NCI-H526 treated with DMSO at 0.1 percent for 48 hours (cell line): ENCODE measurements around the gene PFKL.

Experiments
- DNase-seq: peaks from one replicate; lab custom pipeline; 2025; lab: John Stamatoyannopoulos, UW

The PFKL gene

DNA sequence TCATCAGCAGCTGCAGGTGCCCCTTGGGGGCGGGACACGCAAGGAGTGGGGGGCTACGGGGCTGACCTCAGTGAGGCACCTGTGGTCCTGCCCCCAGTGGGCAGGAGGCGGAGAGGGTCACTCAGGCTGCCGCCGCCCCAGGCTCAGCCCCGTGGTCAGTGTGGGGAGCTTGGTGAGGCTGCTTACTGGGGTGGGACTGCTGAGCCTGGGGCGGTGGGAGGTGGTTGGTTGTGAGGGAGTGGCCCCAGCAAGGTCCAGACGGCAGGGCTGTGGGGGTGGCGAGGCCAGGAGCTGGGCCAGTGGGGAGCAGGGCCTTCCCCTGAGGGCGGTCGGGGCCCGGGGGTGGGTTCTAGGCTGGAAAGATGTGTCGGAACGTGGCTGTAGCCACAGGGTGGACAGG, 14.3 kb downstream of the PFKL start:
- no peak for DNase-seq

DNA sequence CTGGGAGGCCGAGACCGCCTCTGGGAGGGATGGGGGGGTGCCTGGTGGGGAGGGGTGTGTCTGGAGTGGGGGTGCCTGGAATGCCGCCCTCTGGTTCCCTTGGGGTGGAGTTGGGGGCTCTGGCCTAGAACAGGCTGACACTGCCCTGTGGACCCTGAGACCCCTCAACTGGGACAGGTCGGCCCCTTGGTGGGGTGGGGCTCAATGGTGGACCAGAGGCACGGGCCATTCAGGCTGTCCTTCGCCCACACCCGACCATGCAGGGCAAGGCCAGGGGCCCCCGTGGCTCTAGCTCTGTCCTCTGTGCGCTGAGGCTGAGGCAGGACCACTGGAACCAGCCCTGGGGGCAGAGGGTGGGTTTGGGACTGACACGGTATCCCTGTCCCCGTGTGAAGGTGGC, 14.7 kb downstream of the PFKL start:
- DNase-seq, result no peak

DNA sequence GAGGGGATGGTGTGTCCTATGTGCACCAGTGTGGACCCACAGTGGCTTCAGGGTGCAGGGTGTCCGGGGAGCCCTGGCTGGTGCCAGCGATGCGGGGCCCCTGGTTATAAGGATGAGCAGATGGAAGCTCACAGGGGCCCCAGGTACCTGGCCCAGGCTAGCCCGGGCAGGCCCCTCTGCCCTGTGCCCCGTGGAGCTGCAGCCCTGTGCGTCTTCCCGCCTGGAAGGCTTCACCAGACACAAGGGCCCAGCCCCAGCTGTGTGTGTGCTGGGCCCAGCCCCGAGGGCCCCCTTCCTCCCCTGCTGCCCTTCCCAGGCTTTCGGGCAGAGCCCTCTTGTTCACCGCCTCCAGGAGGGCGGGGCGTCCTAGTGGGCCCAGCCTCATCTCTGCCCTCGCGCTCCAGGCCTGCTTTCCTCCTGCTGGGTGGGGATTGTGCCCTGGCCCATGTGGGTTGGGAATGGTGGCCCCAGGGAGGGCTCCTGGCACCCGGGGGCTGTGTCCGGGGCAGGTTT, 15.9 kb downstream of the PFKL start:
- no peak for DNase-seq

DNA sequence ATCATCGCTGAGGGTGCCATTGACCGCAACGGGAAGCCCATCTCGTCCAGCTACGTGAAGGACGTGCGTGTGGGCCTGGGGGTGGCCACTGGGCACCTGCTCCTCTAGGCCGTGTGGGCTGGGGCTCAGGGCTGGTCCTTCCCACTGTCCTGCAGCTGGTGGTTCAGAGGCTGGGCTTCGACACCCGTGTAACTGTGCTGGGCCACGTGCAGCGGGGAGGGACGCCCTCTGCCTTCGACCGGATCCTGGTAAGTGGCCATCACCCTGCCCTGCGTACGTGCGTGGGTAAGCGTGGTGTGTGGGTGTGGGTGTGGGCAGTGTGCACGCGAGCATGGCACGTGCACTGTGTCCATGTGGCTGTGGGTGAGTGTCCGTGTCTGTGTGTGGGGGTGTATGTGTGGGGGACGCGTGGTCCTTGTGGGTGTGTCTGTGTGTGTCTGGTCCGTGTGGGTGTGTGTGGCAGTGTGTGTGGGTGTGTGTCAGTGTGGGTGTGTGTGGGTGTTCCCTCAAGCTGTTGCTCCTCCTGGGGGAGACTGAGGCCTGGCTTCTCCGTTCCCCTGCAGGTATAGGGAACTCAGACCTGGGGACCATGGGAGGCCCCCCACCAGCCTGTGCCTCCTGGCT, 16.5 kb downstream of the PFKL start:
- DNase-seq, result no peak

DNA sequence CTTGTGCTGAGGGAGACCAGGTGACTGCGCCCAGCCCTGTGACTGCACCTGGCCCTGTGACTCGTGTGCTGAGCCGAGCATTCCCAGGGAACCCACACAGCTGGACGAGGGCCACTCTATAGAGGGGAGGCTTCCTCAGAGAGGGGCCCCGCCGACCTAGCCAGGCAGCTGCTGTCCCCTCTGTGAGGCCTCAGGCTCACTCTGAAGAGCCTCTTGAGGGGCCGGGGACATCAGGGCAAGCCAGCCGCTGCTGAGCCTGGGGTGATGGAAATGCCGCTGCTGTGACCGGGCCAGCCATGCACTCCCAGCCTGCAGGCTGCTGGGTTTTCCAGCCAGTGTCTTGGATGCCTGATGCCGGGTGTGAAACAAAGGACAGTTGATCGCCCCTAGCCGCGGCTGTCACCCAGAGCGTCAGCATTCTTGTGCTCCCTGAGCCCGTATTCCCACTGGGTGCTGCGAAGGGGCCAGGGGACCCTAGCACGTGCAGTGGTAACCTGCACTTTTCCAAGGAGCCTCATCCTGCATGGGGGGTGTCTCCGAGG, 17.5 kb downstream of the PFKL start:
- no peak for DNase-seq

DNA sequence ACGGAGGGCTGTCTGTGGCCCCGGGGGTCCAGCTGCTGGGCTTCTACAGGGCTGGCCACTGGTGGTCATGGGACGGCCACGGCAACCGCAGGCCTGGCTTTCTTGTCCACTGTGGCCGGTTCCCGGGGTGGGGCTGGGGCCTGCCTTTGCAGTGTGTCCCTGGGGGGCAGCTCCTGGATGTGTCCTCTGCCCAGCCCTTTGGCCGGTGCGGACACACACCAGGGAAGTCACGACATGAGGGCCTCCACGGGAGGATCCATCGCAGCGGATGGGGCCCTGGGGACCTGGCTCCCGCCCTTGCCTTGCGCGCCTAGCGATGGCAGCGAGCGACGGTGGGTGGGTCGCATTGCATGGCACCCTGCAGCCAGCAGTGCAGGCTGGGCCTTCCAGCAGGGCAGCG, 18.0 kb downstream of the PFKL start:
- no peak for DNase-seq

DNA sequence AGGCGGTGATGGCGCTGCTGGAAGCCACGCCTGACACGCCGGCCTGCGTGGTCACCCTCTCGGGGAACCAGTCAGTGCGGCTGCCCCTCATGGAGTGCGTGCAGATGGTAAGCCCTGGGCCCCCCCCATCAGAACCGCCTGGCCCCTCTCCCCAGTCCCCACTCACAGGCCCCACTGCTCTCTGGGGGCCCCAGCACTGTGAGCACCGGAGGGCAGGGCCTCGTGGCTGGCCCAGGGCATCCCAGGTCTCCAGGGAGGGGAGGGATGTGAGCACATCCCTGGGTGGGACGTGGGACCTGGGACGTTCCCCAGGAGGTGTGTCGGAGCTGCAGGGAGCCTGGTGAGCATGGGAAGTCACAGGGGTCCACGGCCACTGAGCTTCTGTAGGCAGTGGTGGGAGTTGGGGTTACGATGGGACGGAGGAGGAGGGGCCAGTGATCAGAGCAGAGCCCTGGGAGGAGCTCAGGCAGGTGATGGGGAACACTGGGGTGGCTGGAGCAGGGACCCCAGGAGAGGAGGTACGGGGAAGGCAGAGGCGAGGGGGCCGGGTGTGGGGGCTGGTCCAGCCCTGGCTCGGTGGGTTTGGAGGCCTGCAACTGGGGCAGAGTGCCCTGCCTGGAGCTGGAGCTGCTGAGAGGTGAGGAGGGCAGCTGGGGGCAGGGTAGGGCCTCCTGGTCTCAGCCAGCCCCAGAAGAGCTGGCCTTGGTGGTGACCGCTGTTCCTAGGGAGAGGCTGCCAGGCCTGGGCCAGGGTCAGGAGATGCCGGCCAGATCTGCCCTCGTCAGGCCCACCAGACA, 18.8 kb downstream of the PFKL start:
- DNase-seq, result no peak

DNA sequence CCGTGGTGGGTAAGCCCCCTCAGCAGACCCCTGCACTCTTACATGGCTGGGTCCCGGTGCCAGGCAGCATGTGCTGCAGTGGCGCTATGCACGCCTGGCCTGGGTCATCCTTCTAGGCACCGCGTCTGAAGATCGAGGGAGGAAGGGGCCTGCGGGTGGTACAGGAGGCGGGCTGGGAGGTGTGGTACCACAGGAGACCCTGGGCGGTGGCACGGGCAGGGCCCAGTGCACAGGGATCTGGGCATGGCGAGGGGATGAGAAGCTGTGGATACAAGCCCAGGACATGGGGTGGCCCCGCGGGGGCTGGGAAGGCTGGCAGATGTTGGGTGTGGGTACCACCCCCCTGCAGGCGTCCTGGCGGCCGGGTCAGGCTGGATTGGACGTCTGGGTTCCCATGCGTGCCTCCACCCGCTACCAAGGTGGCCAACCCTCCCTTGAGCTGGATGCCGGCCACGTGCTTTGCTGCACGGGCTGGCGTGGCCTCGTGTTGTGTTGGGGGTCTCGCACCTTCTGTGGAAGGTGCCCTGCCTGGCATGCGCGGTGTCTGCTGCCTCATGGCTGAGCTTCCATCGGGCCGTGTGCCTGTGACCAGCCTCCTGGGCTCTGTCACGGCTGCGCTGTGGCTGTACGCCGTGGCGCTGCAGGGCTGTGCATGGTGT, 19.7 kb downstream of the PFKL start:
- DNase-seq, result no peak

DNA sequence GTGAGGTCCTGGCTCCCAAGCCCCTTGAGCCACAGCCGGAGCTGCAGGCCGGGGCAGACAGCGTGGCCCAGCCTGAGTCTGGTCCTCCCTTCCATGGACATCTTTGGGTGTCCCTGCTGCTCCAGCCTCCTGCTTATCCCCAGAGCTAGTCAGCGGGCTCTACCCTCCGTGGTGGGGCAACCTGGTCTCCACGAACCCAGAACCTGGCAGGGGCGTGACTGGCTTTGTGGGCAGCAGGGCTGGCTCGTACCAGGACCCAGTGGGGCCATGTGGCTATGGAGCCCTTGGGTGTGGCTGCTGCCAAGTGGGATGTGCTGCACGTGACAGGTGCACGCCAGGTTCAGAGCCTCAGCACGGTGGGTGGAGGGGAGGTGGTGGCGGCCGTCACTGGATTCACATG, 21.0 kb downstream of the PFKL start:
- no peak for DNase-seq

DNA sequence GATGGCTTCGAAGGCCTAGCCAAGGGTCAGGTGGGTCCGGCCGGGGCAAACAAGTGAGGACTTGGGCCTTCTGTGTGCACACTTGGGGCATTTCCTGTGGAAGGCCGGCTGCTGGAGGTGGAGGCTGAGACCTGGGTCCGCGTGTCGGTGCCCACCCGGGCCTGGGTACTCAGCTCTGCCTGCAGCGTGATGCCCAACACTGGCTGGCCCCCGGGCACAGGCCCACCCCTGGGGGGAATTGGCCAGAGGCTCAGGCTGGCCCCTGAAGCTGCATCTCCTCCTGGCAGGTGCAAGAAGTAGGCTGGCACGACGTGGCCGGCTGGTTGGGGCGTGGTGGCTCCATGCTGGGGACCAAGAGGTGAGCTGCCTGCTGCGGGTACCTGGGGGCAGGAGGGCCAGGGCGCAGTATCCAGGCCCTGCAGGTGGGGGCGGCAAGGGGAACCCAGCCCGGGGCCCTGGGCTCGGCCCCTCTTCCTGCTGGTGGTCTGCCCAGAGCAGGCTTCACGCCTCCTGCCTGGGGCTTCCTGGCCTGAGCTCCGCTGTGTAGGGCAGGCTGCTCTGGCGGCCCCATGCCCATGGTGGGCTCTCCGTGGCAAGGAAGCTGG, 22.1 kb downstream of the PFKL start:
- DNase-seq, result no peak

DNA sequence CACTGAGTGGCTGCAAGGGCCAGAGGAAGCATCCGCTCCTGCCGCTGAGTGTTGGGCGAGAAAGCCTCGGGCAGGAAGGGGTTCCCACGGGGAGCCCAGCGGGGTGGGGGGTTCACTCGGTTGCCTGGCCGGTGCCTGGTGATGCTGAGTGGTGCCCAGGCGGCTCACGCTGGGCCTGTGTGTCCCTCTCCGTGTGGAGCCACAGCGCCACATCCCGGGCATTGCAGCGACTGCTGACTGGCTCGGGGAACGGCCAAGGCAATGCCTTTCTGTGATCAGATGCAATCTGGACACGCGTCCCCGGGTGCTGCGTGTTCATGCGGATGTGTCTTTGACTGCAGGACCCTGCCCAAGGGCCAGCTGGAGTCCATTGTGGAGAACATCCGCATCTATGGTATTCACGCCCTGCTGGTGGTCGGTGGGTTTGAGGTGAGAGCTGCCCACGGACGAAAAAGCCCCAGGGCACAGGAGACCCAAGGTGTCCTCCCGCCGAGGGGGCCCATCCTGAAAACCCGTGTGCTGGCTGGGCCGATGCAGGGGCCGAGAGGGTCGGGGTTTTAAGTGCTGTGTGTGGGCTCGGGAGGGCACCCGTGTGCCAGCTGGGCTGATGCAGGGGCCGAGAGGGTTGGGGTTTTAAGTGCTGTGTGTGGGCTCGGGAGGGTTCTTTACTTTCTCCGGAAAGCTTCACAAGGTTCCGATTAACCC, 22.9 kb downstream of the PFKL start:
- DNase-seq, result no peak

DNA sequence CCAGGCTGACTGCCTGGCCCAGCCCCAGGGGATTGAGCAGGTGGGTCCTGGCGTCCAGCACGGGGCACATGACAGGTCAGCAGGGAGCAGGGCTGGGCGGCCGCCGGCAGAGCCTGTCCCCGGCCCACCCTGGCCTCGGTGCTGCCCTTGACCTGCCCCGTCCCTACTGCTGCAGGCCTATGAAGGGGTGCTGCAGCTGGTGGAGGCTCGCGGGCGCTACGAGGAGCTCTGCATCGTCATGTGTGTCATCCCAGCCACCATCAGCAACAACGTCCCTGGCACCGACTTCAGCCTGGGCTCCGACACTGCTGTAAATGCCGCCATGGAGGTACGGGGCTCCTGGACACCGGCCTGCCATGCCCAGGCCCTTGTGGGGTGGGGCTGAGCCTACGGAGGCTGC, 23.7 kb downstream of the PFKL start:
- no peak for DNase-seq

DNA sequence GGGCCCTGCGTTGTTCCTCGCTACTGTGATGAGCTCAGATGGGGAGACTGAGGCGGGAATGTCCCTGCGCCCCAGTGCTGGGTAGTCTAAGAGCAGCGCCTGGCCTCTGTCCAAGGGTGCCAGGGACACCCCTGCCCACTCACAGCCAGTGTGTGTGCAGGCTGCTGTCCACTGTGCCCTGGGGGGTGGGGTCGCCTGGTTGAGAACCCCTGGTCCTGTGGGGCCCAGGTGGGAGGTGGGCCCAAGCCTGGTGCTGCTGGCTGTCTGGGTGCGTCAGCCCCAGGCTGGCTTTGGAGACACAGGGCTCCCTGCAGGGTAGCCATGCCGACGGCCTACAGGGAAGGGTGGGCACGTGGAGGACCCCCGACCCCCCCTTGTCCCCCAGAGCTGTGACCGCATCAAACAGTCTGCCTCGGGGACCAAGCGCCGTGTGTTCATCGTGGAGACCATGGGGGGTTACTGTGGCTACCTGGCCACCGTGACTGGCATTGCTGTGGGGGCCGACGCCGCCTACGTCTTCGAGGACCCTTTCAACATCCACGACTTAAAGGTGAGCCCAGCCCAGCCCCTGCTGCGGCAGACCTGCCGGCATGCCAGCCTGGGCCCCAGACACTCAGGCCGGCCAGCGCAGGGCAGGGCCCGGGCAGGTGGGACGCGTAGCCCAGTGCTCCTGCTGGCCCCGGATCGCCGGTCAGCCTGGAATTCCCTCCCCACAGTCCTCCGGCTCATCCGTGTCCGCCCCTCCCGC, 24.4 kb downstream of the PFKL start:
- DNase-seq, result no peak

DNA sequence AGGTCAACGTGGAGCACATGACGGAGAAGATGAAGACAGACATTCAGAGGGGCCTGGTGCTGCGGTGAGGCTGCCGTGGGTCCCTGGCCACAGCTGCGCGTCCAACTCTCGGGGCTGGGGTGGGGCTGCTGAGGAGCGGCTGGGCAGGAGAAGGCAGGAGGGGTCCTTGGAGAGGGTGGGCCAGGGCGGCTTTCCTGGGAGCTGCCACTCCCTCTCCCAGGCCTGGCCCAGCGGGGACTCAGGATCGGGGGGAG, 24.9 kb downstream of the PFKL start:
- DNase-seq, result no peak

DNA sequence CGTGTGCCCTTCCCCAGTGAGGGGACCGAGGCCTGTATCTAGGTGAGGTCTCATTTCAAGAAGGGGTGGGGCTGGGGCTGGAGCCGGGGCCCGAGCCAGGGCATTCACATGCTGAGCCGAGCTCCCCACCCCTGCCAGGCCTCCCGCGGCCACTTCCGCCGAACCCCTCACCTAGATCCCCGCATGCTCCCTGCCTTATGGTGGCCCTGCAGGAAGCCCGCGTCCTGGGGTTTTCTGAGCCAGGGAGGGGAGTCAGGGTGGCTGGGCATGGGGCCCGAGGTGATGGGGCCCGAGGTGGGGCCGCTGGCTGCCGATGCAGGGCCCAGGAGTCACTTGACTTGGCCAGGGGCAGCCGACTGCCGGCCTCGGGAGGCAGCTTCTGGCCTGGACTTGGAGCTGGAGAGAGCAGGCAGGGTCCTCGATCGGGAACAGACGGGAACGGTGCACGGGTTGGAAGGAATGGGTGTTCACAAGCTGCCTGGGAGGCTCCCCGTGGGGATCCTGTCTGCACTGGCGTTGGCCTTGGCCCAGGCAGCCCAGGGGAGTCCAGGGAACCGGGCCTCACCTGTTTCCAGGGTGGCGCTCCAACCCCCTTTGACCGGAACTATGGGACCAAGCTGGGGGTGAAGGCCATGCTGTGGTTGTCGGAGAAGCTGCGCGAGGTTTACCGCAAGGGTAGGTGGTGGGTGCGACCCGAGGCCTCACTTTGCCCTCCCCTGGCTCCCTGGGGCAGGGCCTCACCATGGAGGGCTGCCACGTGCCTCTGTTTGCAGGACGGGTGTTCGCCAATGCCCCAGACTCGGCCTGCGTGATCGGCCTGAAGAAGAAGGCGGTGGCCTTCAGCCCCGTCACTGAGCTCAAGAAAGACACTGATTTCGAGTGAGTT, 25.8 kb downstream of the PFKL start:
- no peak for DNase-seq

DNA sequence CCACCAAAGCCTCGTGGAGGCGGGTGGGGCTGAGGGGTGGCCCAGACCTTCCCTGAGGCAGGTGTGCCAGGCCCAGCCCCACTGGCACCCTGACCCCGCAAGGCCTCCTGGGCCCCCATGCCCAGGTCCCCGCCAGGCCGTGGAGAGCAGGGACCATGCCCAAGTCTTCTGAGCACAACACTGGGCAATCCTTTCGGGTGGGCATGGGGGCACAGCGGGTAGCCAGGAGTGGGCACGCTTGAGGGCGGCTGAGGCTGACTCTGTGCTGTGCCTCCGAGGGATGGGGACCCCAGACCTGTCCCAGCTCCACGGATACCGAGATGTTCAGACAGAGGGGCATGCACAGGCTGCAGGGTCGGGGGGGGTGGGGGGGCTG, 26.4 kb downstream of the PFKL start:
- no peak for DNase-seq

DNA sequence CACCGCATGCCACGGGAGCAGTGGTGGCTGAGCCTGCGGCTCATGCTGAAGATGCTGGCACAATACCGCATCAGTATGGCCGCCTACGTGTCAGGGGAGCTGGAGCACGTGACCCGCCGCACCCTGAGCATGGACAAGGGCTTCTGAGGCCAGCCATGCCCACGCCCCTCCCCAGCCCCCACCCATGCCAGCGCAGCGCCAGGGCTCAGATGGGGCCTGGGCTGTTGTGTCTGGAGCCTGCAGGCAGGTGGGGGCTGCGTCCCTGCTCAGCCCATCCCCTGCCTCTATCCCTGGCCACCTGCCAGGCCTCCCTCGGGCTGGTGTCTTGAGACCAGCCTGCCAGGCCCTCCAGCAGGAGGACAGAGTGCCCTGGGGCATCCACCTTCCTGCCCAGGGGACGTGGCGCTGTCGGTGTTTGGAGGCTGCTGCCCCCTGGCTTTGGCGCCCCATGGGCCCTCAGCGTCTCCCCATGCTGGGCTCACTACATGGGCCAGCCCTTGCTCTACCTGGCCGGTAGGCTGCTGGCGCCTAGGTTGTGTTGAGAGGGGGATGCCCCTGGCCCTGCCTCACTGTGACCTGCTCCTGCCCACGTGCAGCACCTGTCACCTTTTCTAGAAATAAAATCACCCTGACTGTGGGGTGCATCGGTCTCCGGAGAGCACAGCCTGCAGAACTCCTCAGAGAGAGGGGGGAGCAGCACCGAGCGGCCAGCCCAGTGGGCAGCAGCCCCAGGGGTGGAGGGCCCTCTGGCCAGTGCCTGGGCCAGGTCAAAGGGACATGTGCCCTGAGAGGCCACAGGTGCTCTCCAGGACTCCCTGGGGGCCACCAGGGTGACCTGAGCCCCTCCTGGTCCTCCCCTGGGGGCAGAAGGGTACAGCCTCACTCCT, 27.1 kb downstream of the PFKL start:
- DNase-seq, result no peak

DNA sequence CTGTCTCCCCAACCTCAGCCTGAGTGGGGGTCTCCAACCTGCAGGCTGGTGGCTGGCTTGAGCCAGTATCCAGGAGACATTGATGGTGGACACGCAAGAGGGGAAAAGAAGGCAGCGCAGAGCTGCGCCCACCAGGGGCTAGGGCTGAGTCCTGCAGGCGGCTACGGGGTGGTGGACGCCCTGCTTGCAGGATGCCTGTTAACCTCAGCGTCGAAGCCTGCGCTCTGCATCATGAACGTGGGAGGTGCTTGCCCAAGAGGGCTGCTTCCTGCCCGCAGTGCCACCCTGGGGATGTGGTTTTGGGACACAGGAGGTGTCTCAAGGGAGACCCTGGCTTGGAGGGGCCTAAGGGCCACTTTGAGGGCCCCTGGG, 27.7 kb downstream of the PFKL start:
- no peak for DNase-seq

DNA sequence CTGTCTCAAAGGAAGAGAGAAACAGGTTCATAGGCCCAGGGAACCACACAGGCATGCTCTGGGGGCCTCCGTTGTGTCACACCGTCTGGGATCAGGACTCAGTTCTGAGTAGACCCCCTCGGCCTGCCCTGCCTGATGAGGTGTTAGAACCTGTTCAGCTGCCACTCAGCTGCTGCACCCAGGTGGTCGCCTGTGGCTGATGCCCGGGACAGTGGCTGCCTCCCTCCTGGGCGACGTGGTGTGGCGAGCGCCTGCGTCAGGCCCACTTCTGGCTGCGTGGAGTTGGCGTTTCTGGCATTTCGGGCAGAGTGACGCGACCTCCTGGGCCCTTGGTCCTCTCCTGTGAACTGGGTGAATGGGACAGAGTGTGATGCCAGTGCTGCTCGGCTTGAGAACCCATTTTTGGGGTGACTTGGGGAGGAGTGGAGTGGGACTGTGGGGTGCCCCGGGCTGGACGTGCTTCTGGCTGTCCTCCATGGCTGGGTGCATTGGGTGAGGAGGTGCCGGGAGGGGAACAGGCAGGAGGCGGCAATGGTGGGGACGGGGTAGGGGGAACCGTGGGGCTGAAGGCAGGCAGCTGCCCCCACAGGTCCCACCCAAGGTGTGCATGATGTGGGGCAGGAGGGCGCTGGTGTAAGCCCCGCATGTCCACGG, 28.5 kb downstream of the PFKL start:
- no peak for DNase-seq
